ENCODE results near the gene PVALEF.
A peak's percentile ranks its signal among the peaks of the same experiment; 100 is the strongest.

Gene PVALEF

DNA sequence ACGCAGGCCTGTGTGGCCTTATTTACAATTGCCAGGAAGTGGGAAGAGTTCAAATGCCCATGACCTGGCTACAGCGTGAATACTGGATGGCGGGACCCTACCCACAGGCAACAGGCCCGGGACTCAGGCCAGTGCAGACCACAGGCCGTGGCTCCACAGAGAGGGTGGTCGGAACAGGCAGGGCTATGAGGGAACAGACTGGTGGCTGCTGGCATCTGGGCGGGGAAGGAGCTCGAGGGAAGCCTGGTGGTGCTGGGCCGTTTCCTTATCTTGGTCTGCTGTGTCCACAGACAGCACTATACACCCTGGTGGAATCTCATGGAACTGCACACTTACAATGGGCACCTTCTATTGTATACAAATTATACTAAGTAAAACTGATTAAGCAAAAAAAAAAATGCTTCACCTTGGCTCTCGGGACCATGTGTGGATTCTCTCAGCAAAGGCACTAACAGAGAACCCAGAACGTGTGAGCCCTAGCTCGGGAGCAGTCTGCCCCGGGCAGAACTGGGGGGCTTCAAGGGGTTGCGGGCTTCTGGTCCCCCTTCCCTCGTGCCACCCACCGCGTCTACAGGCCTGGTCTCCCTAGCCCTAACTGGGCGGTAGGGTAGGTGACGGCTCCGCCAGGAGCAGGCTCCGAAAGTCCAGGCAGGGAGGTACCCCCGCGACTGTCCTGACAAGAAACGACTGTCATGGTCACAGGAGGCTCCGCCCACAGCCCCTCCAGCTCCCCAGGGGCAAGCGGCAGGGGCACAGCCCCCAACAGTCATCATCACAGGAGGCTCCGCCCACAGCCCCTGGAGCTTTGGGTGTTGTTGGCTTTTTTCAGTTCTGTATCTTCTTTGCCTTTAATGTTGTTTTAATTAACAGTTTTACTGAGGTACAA, 35.6 kb downstream of the PVALEF start:
- no peaks in the 10 kb centered on the region for H3K9me3 Mint-ChIP-seq
- intact Hi-C loops (cut with micrococcal nuclease) = loop anchor here (1.0 kb wide), 1 partner anchor 59 kb away; no protein-coding TSS in a partner anchor
- peaks cover 5% of the 10 kb centered on the region for H3K4me1 Mint-ChIP-seq (ENCODE audit: low read depth)
- H3K27me3 Mint-ChIP-seq = no peaks in the 10 kb centered on the region
- no peak overlapping the region for H3K4me3 Mint-ChIP-seq
- H3K27ac Mint-ChIP-seq = no peak overlapping the region
- H3K36me3 Mint-ChIP-seq (ENCODE audit: low read depth) = peaks cover 85% of the 10 kb centered on the region

DNA sequence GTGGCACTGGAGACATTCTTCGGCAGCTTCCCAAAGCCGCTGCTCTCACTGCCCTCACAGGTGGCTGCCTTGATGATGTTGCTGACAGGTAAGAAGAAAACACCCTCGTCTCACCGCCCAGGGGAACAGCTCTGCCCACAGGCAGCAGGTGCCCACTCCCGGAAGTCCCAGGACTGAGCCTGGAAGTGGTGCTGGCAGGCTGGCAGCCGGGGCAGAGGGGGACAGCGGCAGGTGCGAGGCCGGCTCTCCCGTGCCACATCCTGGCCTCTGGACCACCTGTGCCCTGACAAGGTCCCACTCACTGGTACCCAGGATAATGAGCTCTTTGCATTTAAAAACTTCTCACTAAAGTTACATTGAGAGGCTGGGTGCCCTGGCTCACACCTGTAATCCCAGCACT, 37.0 kb downstream of the PVALEF start:
- Mint-ChIP-seq H3K27ac (no peak overlapping the region), H3K36me3 (ENCODE audit: low read depth) (peaks cover 84% of the 10 kb centered on the region), H3K27me3 (no peaks in the 10 kb centered on the region), H3K4me3 (no peak overlapping the region), H3K4me1 (ENCODE audit: low read depth) (peaks cover 5% of the 10 kb centered on the region), H3K9me3 (no peaks in the 10 kb centered on the region)
- intact Hi-C loops (cut with micrococcal nuclease) = no loop called here

GRCh38 chr17:81203136-81203535, 37.8 kb downstream of the PVALEF start:
- Mint-ChIP-seq H3K9me3 (no peaks in the 10 kb centered on the region), H3K27ac (no peak overlapping the region), H3K36me3 (ENCODE audit: low read depth) (peaks cover 84% of the 10 kb centered on the region), H3K27me3 (no peaks in the 10 kb centered on the region), H3K4me1 (ENCODE audit: low read depth) (peaks cover 12% of the 10 kb centered on the region), H3K4me3 (no peak overlapping the region)
- intact Hi-C loops (cut with micrococcal nuclease) = no loop called here

GRCh38 chr17:81204578-81204977, 39.3 kb downstream of the PVALEF start:
- H3K27ac Mint-ChIP-seq = no peak overlapping the region
- H3K4me3 Mint-ChIP-seq = no peak overlapping the region
- H3K9me3 Mint-ChIP-seq = no peaks in the 10 kb centered on the region
- peaks cover 76% of the 10 kb centered on the region for H3K36me3 Mint-ChIP-seq (ENCODE audit: low read depth)
- no peaks in the 10 kb centered on the region for H3K27me3 Mint-ChIP-seq
- H3K4me1 Mint-ChIP-seq (ENCODE audit: low read depth) = peaks cover 12% of the 10 kb centered on the region
- intact Hi-C loops (cut with micrococcal nuclease) = no loop called here

DNA sequence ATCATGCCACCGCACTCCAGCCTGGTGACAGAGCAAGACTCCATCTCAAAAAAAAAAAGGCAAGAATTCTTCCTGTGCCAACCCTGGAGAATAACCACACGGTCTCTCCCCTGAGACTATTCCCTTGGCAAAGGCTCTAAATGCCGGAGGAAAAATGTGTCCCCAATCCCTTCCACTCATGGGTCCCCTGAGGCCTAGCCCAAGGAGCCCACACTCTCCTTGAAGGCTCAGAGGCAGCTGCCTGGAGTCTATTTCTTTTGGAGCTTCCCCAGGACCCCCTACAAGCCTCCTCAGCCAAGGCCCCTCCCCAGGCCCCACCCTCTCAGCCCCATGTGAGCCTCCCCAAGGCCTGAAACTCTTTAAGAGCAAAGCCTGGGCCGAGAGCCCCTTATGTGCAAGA, 40.9 kb downstream of the PVALEF start:
- Mint-ChIP-seq H3K4me3 (no peak overlapping the region), H3K9me3 (no peaks in the 10 kb centered on the region), H3K27me3 (no peaks in the 10 kb centered on the region), H3K27ac (no peak overlapping the region), H3K4me1 (ENCODE audit: low read depth) (peaks cover 14% of the 10 kb centered on the region), H3K36me3 (ENCODE audit: low read depth) (peaks cover 73% of the 10 kb centered on the region)
- intact Hi-C loops (cut with micrococcal nuclease) = no loop called here

DNA sequence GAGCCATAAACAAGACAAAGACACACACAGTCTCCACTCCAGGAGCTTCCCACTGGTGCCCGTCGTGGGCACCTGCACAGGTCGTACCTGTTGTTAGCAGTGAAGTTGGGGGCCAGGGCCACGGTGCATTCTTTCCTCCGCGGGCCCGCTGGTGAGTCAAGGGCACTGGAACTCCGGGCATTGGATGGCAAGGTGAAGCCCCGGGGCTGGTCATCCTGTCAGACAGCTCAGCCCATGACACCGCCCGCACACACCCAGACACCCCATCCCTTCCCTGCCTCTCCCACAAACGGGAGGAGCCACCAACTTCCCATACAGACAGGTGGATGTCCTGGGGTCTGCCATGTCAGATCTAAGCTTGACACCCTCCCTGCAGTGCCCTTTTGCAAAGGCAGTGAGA, 41.4 kb downstream of the PVALEF start:
- peaks cover 17% of the 10 kb centered on the region for H3K4me1 Mint-ChIP-seq (ENCODE audit: low read depth)
- intact Hi-C loops (cut with micrococcal nuclease) = no loop called here
- H3K4me3 Mint-ChIP-seq = no peak overlapping the region
- no peaks in the 10 kb centered on the region for H3K9me3 Mint-ChIP-seq
- H3K36me3 Mint-ChIP-seq (ENCODE audit: low read depth) = peaks cover 71% of the 10 kb centered on the region
- H3K27me3 Mint-ChIP-seq = no peaks in the 10 kb centered on the region
- H3K27ac Mint-ChIP-seq = no peak overlapping the region

- H3K9me3 Mint-ChIP-seq = no peaks in the 10 kb centered on the region
- intact Hi-C loops (cut with micrococcal nuclease) = no loop called here
- H3K36me3 Mint-ChIP-seq (ENCODE audit: low read depth) = peaks cover 58% of the 10 kb centered on the region
- no peak overlapping the region for H3K4me3 Mint-ChIP-seq
- no peaks in the 10 kb centered on the region for H3K27me3 Mint-ChIP-seq
- H3K27ac Mint-ChIP-seq = no peak overlapping the region
- peaks cover 17% of the 10 kb centered on the region for H3K4me1 Mint-ChIP-seq (ENCODE audit: low read depth)
These were observed 42.6 kb downstream of the PVALEF start for GRCh38 chr17:81207610-81208581.

GRCh38 chr17:81208651-81209050, 43.3 kb downstream of the PVALEF start:
- H3K27ac Mint-ChIP-seq = no peak overlapping the region

GRCh38 chr17:81209141-81209540, 43.8 kb downstream of the PVALEF start:
- Mint-ChIP-seq H3K9me3 (no peaks in the 10 kb centered on the region), H3K36me3 (ENCODE audit: low read depth) (peaks cover 46% of the 10 kb centered on the region), H3K4me3 (no peak overlapping the region), H3K27ac (no peak overlapping the region), H3K27me3 (no peaks in the 10 kb centered on the region), H3K4me1 (ENCODE audit: low read depth) (peaks cover 17% of the 10 kb centered on the region)
- intact Hi-C loops (cut with micrococcal nuclease) = no loop called here

More at GRCh38 chr17:81208651-81209050, 43.3 kb downstream of the PVALEF start:
- no peaks in the 10 kb centered on the region for H3K9me3 Mint-ChIP-seq
- intact Hi-C loops (cut with micrococcal nuclease) = no loop called here
- peaks cover 17% of the 10 kb centered on the region for H3K4me1 Mint-ChIP-seq (ENCODE audit: low read depth)
- H3K4me3 Mint-ChIP-seq = no peak overlapping the region
- H3K36me3 Mint-ChIP-seq (ENCODE audit: low read depth) = peaks cover 51% of the 10 kb centered on the region
- H3K27me3 Mint-ChIP-seq = no peaks in the 10 kb centered on the region

DNA sequence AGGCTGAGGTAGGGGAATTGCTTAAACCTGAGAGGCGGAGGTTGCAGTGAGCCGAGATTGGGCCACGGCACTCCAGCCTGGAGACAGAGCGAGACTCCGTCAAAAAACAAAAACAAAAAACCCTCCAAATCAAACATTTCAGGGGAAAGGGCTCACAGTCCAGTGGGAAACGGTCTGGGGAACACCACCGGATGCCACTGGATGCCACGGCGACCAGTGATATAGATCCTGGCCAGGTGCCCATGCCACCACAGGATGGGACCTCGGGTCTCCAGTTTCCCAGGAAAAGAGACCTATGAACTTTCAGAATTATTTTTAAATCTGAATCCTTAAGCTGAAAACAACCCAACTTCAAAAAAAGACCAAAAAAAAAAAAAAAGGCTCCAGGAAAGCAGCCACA, 45.2 kb downstream of the PVALEF start:
- intact Hi-C loops (cut with micrococcal nuclease) = no loop called here
- peaks cover 33% of the 10 kb centered on the region for H3K36me3 Mint-ChIP-seq (ENCODE audit: low read depth)
- peak overlapping the region; percentile 12 for H3K27ac Mint-ChIP-seq
- H3K4me1 Mint-ChIP-seq (ENCODE audit: low read depth) = peaks cover 17% of the 10 kb centered on the region
- no peaks in the 10 kb centered on the region for H3K27me3 Mint-ChIP-seq
- H3K9me3 Mint-ChIP-seq = no peaks in the 10 kb centered on the region
- H3K4me3 Mint-ChIP-seq = no peak overlapping the region

- H3K27ac Mint-ChIP-seq = peak overlapping the region; percentile 12
- H3K4me1 Mint-ChIP-seq (ENCODE audit: low read depth) = peaks cover 17% of the 10 kb centered on the region
- H3K36me3 Mint-ChIP-seq (ENCODE audit: low read depth) = peaks cover 29% of the 10 kb centered on the region
- no peaks in the 10 kb centered on the region for H3K27me3 Mint-ChIP-seq
- intact Hi-C loops (cut with micrococcal nuclease) = no loop called here
- no peaks in the 10 kb centered on the region for H3K9me3 Mint-ChIP-seq
- no peak overlapping the region for H3K4me3 Mint-ChIP-seq
These were observed 45.6 kb downstream of the PVALEF start for GRCh38 chr17:81210868-81211267.

DNA sequence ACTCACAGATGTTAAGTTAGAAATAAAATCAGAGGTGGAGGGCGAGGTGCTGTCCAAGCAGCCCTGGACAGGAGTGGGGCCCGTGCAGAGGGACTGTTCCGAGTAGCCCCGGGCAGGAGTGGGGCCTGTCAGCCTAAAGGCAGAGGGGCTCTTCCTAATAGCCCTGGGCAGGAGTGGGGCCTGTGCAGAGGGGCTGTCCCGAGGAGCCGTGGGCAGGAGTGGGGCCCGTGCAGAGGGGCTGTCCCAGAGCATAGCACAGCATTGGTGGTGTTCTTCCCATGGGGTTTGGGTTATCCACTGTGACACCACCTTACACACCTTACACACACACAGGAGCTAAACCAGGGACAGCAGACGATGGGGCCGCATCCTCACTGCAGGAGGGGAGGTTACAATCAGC, 47.1 kb downstream of the PVALEF start:
- no peaks in the 10 kb centered on the region for H3K9me3 Mint-ChIP-seq
- peaks cover 17% of the 10 kb centered on the region for H3K4me1 Mint-ChIP-seq (ENCODE audit: low read depth)
- H3K36me3 Mint-ChIP-seq (ENCODE audit: low read depth) = peaks cover 29% of the 10 kb centered on the region
- intact Hi-C loops (cut with micrococcal nuclease) = no loop called here
- no peak overlapping the region for H3K4me3 Mint-ChIP-seq
- H3K27ac Mint-ChIP-seq = no peak overlapping the region
- no peaks in the 10 kb centered on the region for H3K27me3 Mint-ChIP-seq

DNA sequence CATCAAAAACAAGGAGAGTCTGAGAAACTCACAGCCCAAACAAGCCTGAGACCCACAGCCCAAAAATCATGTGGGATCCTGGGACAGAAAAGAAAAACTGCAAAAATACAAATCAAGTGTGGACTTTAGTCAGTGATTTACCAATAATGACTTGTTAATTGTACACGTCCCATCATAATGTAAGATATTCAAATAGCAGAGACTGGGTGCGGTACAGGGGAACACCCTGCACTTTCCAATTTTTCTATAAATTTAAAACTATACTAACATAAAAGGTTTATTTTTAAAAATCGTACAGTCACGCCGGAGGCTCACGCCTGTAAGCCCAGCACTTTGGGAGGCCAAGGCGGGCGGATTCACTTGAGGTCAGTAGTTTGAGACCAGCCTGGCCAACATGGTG, 48.7 kb downstream of the PVALEF start:
- no peak overlapping the region for H3K27ac Mint-ChIP-seq
- H3K36me3 Mint-ChIP-seq (ENCODE audit: low read depth) = peaks cover 30% of the 10 kb centered on the region
- intact Hi-C loops (cut with micrococcal nuclease) = no loop called here
- H3K9me3 Mint-ChIP-seq = no peaks in the 10 kb centered on the region
- H3K27me3 Mint-ChIP-seq = no peaks in the 10 kb centered on the region
- no peak overlapping the region for H3K4me3 Mint-ChIP-seq
- H3K4me1 Mint-ChIP-seq (ENCODE audit: low read depth) = peaks cover 13% of the 10 kb centered on the region

- peaks cover 18% of the 10 kb centered on the region for H3K4me1 Mint-ChIP-seq (ENCODE audit: low read depth)
- intact Hi-C loops (cut with micrococcal nuclease) = no loop called here
- no peak overlapping the region for H3K27ac Mint-ChIP-seq
- H3K9me3 Mint-ChIP-seq = no peaks in the 10 kb centered on the region
- no peak overlapping the region for H3K4me3 Mint-ChIP-seq
- H3K36me3 Mint-ChIP-seq (ENCODE audit: low read depth) = peaks cover 44% of the 10 kb centered on the region
- peaks cover 1% of the 10 kb centered on the region for H3K27me3 Mint-ChIP-seq
These were observed 52.2 kb downstream of the PVALEF start for GRCh38 chr17:81217491-81217890.
